ENCODE results near the gene DERL3.

The DERL3 gene

GRCh38 chr22:23846081-23846469, 7.3 kb upstream of the DERL3 start:
- no peak for DNase-seq

- DNase-seq, result no peak
These were observed 6.7 kb upstream of the DERL3 start for GRCh38 chr22:23845265-23846080.

DNA sequence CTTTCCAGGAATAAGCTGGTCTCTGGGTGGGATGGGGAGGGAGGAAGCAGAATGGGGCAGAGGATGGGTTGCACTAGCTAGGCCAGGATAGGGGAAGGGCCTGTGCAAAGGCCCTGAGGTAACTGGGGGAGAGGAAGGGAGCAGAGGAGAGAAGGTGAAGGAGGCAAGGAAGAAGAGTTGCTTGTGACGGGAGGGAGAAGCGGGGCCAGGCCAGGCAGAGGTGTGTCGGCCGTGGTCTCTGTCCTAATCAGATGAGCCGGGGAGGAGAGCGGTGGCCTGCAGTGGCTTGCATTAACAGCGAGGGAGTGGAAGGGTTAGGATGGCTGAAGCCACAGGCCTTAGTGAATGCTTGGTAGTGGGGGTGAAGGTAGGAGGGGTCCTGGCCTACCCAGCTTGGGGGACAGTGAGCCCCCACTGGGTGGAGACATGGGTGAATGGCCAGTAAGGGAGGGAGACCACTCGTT, 6.0 kb upstream of the DERL3 start:
- DNase-seq, result no peak

DNA sequence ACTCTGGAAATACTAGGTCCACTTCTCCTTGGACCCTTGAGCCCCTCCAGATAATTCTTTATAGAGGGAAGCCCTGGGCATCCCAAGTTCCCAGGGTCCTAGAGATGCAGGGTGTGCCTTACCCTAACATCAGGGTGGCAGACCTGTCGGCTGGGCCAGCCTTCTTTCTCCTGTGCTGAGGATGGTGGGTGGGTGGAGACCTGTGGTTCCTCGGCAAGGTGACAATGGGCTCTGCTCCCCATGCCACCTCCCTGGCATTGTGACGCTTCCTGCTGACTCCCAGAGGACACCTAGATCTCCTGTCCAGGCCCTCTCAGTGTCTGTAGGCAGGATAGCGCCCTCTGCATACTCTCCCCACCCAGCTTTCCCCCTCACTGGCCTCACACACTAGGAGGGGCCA, 3.8 kb upstream of the DERL3 start:
- DNase-seq, result no peak

- no peak for DNase-seq
These were observed 3.1 kb upstream of the DERL3 start for GRCh38 chr22:23841736-23842445.

DNA sequence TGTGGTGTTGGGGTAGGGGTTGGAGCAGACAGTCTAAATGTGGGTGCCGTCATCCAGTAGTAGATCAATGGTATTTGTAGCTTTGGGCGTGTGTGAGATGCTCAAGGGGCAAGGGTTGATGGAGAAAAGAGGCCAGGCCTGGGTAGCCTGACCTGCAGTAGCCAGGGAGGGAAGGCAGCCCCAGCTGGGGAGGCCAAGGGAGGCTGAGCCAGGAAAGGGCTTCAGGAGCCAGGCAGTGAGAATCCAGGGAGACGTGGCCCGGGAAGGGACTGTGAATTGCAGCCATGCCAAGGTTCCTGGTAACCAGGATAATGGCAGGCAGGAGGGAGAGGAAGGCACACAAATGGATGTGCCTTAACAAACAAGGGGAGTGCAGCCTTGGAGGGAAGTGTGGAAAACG, 2.5 kb upstream of the DERL3 start:
- no peak for DNase-seq

- DNase-seq, result no peak
These were observed 1.2 kb upstream of the DERL3 start for GRCh38 chr22:23840026-23840425.

GRCh38 chr22:23837911-23838680, 710 bp downstream of the DERL3 start:
- DNase-seq, result no peak

DNA sequence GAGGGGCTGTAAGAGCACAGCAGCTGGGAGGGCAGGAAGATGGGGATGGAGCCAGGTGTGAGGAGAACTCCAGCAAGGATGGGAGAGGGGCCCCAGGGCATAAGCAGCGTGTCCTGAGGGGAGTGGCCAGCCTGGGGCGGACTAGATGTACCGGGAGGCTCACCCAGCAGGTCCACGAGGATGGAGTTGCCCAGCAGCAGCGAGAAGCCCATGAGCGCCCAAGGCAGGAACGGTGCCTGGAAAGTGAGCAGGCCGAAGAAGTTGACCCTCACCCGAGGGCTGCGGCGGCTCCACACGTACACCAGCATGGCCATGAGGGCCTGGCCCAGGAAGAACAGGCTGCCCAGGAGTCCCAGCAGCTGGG, 1.3 kb downstream of the DERL3 start:
- no peak for DNase-seq

- DNase-seq, result peak; percentile 31
These were observed 1.9 kb downstream of the DERL3 start for GRCh38 chr22:23836692-23837495.

DNA sequence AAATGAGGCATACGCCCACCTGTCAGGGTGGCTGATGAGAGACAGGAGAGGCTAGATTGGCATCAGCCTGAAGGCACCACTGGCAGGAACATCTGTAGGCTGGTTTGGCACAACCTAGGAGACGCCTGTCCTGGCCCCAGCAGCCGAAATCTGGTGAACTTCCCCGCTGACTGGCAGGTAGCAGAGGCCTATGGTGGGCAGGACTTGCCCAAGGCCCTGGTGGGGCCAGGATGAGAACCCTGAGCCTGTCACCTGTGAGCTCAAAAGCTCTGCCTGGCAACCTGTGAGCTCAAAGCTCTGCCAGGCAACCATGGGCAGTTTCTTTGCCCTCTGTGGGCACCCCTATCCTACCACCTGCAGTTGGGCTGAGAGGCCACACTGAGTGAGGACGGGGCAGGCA, 2.5 kb downstream of the DERL3 start:
- no peak for DNase-seq

DNA sequence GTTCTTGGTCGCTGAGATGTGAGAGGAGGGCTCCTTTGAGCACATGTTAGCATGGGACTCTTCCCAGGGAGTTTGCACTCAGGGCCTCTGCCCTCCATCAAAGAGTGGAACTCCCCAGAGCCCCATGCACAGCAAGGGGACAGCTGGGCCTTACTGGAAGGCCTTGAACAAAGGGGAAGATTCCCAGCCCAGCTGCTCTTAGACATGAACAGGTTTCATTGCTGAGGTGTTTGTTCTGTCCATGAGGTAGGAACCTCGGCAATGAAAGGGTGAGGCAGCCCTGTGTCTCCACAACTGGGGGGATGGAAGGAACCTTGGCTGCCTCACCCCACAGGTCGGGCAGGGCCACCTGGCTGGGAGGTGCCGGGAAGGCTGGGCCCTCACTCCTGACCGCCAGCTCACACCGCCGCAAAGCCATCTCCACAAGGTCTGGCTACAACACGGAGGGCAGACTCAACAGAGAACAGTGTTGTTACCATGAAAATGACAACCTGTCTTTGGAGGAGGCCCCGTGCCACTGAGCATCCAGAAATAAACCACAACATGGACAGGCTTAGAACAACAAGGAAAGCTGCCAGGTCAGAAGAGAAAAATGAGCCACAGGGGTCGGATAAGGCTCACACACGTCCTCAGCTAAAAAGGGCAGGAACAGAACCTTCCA, 3.2 kb downstream of the DERL3 start:
- peak; percentile 30 for DNase-seq

- peak; percentile 36 for DNase-seq
These were observed 3.9 kb downstream of the DERL3 start for GRCh38 chr22:23834793-23835483.

DNA sequence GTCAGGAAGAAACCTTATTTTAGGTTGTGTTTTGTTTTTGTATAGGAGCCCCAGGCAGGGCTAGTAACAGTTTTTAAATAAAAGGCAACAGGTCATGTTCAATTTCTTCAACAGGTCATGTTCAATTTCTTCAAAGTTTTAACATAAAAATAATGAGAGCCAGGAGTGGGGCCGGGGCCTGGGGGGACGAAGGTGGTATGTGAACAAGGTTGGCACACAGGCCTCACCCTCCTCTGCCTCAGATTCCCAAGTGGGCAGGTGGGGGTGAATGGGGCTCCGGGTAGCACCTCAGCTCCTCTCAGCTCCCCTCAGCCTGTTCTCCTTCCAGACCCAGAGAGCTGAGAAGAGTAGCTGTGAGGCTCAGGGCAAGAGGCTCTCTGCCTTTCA, 4.4 kb downstream of the DERL3 start:
- no peak for DNase-seq

GRCh38 chr22:23833911-23834317, 4.9 kb downstream of the DERL3 start:
- no peak for DNase-seq

DNA sequence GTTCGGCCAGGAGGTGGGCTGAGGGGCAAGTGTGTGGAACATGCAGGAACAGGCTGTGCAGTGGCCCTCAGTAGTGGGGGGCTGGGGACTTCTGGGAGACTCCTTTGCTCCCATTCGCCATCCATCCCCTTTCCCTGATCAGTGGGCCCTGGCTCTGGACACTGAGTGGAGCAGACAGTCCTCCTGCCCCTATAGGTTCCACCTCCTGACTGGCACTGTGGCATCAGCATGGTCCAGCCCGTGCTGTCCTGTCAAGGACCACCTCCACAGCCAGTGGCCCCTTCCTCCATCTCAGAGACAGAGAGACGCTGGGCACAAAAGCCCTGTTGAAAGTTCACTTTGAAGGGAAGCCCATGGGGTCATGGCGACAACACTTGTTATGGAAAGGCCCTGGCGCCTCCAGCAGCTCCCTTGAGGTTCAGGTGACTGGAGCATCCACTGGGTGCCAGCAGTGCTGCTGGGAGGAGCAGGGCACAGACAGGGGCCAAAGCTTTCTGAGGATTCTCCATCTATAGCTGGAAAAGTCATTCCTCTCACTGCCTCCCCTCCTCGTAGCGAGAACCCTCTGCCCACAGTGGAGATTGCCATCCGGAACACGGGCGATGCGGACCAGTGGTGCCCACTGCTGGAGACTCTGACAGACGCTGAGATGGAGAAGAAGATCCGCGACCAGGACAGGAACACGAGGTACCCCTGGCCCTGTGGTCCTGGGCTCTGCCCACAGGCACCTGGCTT, 5.6 kb downstream of the DERL3 start:
- no peak for DNase-seq

GRCh38 chr22:23832226-23833016, 6.4 kb downstream of the DERL3 start:
- DNase-seq, result no peak

DNA sequence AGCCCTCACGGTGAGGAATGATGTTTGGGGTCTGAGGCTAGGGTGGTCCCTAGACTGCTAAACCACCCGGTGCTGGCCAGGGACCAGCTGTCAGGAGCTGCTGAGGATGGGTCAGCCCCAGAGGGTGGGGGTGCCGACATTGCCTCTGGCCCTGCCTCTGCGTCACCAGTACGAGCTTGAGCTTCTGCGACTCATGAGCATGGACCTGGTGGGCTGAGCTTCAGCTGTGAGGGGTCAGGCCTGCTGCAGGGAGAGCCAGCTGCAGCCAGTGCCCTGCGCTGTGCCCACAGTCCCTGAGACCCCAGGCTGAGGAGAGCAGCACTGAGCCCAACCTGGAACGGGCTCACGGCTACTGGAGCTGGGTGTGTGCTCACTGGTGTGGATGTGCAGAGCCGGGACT, 7.0 kb downstream of the DERL3 start:
- no peak for DNase-seq

DNA sequence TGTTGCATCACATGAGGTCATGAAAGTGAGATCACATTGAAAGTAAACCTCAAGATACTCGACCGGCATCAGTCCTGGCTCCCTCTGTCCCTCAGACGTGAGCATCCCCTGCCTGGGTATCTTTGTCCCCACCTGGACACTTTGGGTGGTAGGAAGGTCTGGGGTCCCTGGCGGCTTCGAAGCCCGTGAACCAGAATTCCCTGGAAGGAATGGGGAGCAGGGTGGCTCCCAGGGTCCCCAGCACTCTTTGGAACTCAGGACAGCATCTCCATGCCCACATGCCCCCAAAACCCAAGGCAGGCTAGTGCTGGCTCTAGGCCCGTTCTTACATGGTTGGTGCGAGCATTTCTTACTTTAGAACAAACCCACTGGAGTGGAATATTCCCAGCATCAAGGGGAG, 7.5 kb downstream of the DERL3 start:
- no peak for DNase-seq

DNA sequence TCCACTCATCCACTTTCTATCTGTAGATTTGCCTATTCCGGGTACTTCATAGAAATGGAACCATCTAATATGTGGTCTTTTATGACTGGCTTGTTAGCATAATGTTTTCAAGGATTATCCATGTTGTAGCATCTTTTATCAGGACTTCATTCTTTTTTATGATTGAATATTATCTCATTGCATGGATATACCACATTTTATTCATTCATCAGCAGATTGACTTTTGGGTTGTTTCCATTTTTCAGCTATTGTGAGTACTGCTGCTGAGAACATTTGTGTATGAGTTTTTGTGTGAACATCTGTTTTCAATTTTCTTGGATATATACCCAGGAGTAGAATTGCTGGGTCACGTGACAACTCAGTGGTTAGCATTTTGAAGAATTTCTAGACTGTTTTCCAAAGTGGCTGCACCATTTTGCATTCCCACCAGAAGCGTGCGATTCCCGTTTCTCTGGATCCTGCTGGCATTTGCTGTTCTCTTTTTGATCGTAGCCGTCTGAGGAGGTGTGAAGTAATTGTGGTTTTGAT, 8.9 kb downstream of the DERL3 start:
- no peak for DNase-seq
